Colonic mucosa (tissue), 4 donors: ENCODE measurements around the gene DNAAF6. TPM values are rescaled to one million over a fixed set of nuclear protein-coding genes. Genes with fewer than 3 reads are reported as not detected.

ENCODE experiments used
- DNase-seq: peaks from one replicate; pipeline ENCODE4 v3.0.0-alpha.2; 2020
- H3K27ac ChIP-seq: fragments of 200-600 bp; one replicate; pipeline ENCODE4 v1.8.0; 2021
- H3K27me3 ChIP-seq: fragments of 200-600 bp; one replicate; pipeline ENCODE4 v1.8.0; 2021
- H3K36me3 ChIP-seq: fragments of 200-600 bp; one replicate; pipeline ENCODE4 v1.8.0; 2021
- H3K4me1 ChIP-seq: fragments of 200-600 bp; one replicate; pipeline ENCODE4 v1.8.0; 2021; ENCODE audit warnings: mild to moderate bottlenecking
- H3K4me3 ChIP-seq: fragments of 200-600 bp; one replicate; pipeline ENCODE4 v1.8.0; 2021
- H3K9ac ChIP-seq, 2 donors: one replicate each; pipeline ENCODE4 v1.7.0; 2013; ENCODE audit warnings: control low read depth in 2 of 2, low read depth in 2 of 2, low read length in 2 of 2
- H3K9me3 ChIP-seq: fragments of 200-600 bp; one replicate; pipeline ENCODE4 v1.8.0; 2021
- CTCF ChIP-seq: fragments of 200-600 bp; IDR thresholded peaks from one replicate; pipeline ENCODE4 v1.8.0; 2022; ENCODE audit warnings: antibody characterized with exemption, mild to moderate bottlenecking
- intact Hi-C: fragments of 100-400 bp; cut with DNase I; formaldehyde crosslinking; loops from one replicate; pipeline ENCODE4 v1.14.1; 2022
- total RNA-seq, 2 donors: library from RNA; stranded (reverse); fragmentation: NEBNext Ultra II Directional in 1 of 2; extraction: Animal tissue kit (Norgen Biotek cat#: 25700) in 1 of 2; gene quantifications; one replicate each; pipeline ENCODE4 v1.2.1, GENCODE V29; 2021
- donor health status: healthy.
- donor health status: DM: no; HTN: no; CAD: no.
- donor health status: DM: no; HTN: no; CAD: no.

Gene DNAAF6
- total RNA-seq, 2 donors from 2014 or later = not detected

DNA sequence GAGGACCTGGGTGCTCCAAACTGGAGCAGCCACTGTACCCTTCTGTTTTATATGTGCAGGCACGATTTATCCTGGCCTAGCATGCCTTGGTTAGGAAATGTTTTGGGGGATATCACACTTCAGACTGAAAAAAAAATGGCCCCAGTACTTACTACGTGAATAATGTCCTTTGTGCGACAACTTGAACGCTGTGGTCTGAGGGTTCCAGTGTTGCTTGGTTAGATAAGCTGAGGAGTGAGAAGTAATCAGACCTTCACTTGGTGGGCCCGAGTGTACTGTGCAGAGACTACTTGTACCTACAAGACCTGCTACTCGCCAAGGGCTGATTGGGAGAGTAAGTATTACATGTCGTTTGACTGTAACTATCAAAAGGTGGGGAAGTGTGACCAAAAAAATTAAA is 678 bp downstream of the DNAAF6 start:
- DNase-seq = no peak
- Histone ChIP-seq H3K4me1 (no peaks in the 10 kb centered on the region), H3K27me3 (no peaks in the 10 kb centered on the region), H3K9ac (no peak overlapping the region), H3K27ac (no peak overlapping the region), H3K36me3 (no peaks in the 10 kb centered on the region), H3K9me3 (no peaks in the 10 kb centered on the region), H3K4me3 (no peak overlapping the region)
- TF ChIP-seq CTCF = no peak
- intact Hi-C loops = no loop called here

DNA sequence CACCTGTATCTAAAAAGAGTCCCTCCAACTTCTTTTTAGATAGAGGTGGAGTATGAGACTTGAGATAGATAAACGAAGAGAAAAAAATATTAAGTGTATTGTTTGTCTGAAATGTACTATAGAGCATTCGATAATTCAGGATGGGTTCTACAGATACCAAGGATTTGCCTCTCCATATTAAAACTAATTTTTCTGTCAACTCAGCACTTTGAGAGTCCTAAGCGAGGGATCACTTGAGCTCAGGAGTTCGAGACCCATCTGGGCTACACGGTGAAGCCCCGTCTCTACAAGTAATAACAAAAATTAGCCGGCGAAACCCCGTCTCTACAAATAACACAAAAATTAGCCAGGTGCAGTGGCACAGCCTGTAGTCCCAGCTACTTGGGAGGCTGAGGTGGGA is 1.5 kb downstream of the DNAAF6 start:
- no peaks in the 10 kb centered on the region for H3K27me3 ChIP-seq
- no peak overlapping the region for H3K27ac ChIP-seq
- no peaks in the 10 kb centered on the region for H3K36me3 ChIP-seq
- no peaks in the 10 kb centered on the region for H3K9me3 ChIP-seq
- no peak for TF ChIP-seq CTCF
- no peaks in the 10 kb centered on the region for H3K4me1 ChIP-seq
- no peak overlapping the region for H3K9ac ChIP-seq
- intact Hi-C loops = no loop called here
- H3K4me3 ChIP-seq = no peak overlapping the region
- no peak for DNase-seq

DNA sequence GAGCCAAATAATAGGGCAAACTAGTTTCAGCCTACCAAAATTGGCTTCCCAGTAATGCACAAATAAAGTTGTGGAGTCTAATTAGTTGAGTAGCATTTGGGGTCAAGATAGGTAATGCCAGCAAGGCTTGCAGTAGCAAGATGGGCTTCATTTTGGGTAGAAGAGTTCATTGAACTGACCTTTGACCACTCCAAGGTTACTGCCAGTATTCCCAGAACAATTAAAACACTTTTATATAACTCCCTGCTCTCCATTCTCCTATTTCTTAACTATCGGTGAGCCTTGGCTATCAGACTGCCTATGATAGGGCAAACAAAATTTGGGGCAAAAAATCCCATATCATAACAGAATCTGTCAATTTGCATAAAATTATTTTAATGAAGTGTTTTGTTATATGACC is 7.1 kb downstream of the DNAAF6 start:
- intact Hi-C loops = no loop called here
- H3K9me3 ChIP-seq = no peaks in the 10 kb centered on the region
- H3K36me3 ChIP-seq = no peaks in the 10 kb centered on the region
- no peak overlapping the region for H3K4me3 ChIP-seq
- H3K27ac ChIP-seq = no peak overlapping the region
- DNase-seq = no peak
- H3K27me3 ChIP-seq = no peaks in the 10 kb centered on the region
- H3K4me1 ChIP-seq = no peaks in the 10 kb centered on the region
- H3K9ac ChIP-seq = no peak overlapping the region
- no peak for TF ChIP-seq CTCF

GRCh38 chrX:107226757-107227156 is 20.3 kb downstream of the DNAAF6 start:
- no peak overlapping the region for H3K27ac ChIP-seq
- DNase-seq = no peak
- intact Hi-C loops = no loop called here
- no peak overlapping the region for H3K4me3 ChIP-seq
- H3K9me3 ChIP-seq = no peaks in the 10 kb centered on the region
- H3K36me3 ChIP-seq = no peaks in the 10 kb centered on the region
- no peak overlapping the region for H3K9ac ChIP-seq
- no peaks in the 10 kb centered on the region for H3K4me1 ChIP-seq
- TF ChIP-seq CTCF = no peak
- no peaks in the 10 kb centered on the region for H3K27me3 ChIP-seq

- Histone ChIP-seq H3K4me1 (no peaks in the 10 kb centered on the region), H3K9me3 (no peaks in the 10 kb centered on the region), H3K27me3 (no peaks in the 10 kb centered on the region), H3K36me3 (no peaks in the 10 kb centered on the region), H3K9ac (no peak overlapping the region), H3K27ac (no peak overlapping the region), H3K4me3 (no peak overlapping the region)
- no peak for TF ChIP-seq CTCF
- DNase-seq = no peak
- intact Hi-C loops = no loop called here
Measured at GRCh38 chrX:107227780-107228485, 21.5 kb downstream of the DNAAF6 start.
